HG03457 (cell line): ENCODE measurements around the gene FYCO1.

Experiments used
- ATAC-seq: cut with Tn5 transposase; IDR thresholded peaks from one replicate; pipeline ENCODE4 v1.9.1; 2021; ENCODE audit warnings: moderate number of reproducible peaks; ENCODE audit not compliant: unreplicated experiment

FYCO1 gene

DNA sequence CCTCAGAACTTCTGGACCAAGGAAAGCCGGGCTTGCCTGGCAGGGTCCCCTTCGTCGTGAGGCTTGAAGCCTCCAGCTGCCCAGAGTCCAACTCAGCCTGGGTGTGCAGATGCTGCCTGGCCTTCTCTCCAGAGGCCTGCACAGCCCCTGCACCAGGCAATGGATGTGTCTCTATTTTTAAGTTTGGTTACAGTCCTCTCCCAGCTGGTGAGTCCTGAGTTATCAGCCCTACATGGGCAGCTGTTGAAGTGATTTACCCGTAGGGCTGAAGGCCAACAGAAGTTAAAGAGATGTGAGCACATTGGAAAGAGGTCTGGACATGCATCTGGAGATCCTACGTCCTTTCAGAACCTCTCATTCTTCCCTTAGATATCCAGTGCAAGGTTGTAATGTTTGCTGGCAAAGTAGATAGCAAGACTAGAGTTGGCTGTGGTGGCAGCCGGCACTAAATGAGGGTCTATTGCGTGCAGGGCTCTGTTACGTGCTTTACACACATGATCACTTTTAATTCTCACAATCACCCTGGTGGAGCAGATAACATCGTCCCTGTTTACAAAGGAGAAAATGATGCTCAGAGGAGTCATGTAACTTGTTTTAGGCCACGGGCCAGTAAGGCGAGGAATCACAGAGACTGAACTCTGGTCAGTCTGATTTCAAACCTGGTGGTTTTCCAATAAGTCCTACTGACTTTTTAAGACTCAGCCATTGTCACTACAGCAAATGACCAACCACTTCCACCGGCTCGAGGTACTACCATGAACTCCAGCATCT lies 9.9 kb downstream of the FYCO1 start:
- ATAC-seq: no peak

- no peak for ATAC-seq
These were observed 11.0 kb downstream of the FYCO1 start for GRCh38 chr3:45984331-45985312.

- ATAC-seq: no peak
These were observed 11.9 kb downstream of the FYCO1 start for GRCh38 chr3:45983770-45984169.

GRCh38 chr3:45981346-45982074 lies 14.1 kb downstream of the FYCO1 start:
- ATAC-seq: no peak

GRCh38 chr3:45980819-45981218 lies 14.8 kb downstream of the FYCO1 start:
- no peak for ATAC-seq

DNA sequence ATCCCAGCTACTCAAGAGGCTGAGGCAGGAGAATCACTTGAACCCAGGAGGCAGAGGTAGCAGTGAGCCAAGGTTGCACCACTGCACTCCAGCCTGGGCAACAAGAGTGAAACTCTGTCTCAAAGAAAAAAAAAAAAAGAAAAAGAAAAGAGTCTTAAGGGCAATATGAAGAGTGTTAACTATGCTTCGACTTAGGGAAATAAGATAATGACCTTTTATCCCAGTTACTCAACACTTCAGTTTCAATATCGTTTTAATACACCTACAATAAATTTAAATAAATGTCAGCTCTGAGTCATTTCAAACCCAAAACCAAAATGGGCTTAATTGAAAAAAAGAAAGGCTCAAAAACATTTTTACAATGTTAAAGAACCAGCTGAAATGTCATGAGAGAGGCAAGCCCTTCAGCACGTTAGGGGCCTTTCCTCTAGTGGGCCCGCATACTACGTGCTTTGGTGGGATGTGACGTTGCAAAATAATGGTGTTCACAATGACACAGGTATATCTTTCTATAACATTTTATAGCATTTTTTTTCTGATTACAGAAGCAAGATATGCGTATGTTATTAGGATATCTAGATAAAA lies 15.3 kb downstream of the FYCO1 start:
- ATAC-seq: no peak

DNA sequence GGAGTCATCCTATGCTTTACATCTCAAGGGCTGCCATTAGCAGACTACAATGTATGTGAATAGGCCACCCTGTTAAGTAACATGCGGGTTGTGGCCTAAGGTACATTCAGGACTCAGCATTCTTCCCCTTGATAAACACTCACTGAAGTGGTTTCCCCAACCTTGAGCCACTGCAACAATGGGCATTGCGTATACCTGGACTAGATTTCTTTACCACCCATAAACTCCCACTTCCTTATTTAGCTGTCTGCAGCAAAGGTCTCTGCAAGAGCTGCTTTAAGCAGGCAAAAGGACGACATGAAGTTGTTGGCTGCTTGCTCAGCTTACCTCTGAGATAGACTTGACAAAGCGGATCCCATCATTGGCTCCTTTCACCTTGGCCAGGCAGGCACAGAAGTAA lies 16.2 kb downstream of the FYCO1 start:
- no peak for ATAC-seq

GRCh38 chr3:45978006-45978761 lies 17.4 kb downstream of the FYCO1 start:
- ATAC-seq: no peak

DNA sequence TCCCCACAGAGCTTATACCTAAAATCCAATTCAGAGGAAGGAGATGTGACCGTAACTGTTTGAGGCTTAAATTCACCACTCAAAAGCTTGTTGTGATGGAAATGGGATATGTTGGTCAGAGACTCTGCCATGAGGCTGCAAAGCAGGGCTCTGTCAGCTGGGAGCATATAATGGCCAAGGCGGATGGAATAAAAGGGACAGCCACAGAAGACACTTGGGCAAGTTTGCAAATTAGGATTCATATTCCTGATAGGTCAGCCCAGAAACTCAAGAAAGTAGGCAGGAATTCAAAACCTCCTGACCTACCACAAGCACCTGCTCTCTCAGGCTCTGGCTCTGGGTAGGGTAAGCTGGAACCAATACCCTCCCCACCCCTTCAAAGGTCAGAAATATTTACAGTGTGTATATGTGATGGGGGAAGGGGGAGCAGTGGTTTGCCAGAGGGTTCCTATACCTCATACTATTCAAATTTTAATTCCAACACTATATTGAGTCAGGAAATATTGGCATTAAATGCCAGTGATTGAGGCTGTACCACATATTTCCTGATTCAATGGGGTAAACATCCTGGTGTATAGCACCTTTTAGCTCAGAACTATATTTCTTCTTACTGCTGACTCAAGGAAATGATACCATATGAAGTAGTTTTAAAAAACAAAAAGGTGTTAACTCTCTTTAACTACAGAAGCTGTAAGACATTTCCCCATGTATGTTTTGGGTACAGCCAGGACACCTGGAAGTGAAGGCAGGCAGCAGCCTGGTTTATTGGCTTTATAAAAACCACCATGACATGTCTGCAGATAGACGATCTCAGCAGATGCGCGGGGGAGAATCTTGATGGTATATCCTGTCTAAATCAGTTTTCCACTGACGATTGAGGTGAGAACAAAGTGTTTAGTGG lies 19.2 kb downstream of the FYCO1 start:
- ATAC-seq: no peak

DNA sequence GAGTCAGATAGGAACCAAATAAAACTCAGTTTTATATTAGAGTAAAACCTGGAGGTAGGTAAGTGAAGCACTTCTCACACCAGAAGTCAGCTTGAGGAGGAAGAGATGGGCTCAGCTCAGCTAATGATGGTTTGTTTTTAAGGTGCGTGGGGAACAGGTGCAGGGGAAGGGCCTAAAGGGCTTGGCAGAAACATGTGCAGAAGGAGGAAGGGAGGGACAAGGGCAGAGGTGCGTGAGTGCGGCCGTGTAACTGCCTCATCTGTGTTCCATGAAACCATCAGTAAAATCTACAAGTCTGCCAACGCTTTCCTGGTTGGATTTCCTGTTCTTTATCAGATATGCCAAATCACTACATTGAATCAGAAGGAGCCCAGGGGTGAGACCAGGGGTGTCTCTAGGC lies 19.9 kb downstream of the FYCO1 start:
- ATAC-seq: no peak

- ATAC-seq: no peak
These were observed 20.9 kb downstream of the FYCO1 start for GRCh38 chr3:45974686-45975085.

GRCh38 chr3:45972534-45973402 lies 22.9 kb downstream of the FYCO1 start:
- ATAC-seq: no peak

GRCh38 chr3:45969953-45970352 lies 25.7 kb downstream of the FYCO1 start:
- no peak for ATAC-seq

GRCh38 chr3:45969116-45969515 lies 26.5 kb downstream of the FYCO1 start:
- no peak for ATAC-seq

DNA sequence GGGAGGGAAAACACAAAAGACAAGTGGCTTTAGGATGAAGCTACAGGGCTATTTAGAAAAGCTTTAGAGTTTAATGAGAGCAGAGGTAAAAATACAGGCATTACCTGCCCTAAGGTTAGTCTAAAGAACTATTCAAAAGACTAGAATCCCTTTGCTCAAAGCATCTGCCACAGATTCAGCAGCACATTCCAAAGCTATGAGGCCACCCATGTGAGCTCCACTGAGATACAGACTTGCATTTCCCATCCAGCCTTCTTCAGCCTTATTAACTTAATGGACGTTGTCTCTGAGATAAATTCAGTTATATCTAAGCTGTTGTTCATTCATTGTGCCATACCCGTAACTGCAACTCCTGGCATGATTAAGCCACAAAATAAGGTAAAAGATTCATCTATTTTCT lies 26.9 kb downstream of the FYCO1 start:
- no peak for ATAC-seq

DNA sequence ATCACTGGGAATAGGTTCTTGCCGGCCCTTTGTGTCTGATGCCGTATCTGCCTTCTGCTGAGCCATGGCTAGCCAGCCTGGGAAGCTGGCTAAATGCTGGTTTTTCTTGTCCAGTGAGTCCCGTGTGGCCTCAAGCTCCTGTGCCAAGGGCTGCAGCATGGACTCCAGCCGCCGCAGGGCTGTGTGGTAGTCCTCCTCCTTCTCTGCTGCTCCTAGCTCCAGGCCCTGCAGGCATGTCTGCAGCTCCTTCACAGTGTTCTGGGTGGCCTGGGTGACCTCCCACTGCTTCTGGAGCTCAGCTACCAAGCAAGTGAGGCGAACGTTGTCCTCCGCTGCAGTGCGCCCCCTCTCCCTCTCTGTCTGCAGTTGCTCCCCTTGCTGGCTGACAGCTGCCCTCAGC lies 27.5 kb downstream of the FYCO1 start:
- ATAC-seq: no peak

DNA sequence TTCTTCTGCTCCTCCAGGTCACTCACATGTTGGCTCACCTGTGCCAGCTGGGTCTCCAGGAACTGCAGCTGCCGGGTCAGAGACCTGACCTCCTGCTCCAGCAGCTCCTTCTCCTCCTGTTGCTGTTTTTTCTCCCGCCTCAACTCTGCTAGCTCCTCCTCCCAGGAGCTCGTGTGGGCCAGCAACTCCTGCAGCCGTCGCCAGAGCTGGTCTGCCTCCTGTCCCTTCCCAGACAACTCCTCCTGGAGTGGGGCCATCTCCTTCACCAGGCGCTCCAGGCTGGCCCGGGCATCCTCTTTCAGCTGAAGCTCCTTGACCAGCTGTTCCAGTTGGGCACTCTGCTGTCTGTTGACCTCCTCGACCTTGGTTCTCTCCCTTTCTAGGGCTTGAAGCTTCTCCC lies 27.9 kb downstream of the FYCO1 start:
- ATAC-seq: no peak

DNA sequence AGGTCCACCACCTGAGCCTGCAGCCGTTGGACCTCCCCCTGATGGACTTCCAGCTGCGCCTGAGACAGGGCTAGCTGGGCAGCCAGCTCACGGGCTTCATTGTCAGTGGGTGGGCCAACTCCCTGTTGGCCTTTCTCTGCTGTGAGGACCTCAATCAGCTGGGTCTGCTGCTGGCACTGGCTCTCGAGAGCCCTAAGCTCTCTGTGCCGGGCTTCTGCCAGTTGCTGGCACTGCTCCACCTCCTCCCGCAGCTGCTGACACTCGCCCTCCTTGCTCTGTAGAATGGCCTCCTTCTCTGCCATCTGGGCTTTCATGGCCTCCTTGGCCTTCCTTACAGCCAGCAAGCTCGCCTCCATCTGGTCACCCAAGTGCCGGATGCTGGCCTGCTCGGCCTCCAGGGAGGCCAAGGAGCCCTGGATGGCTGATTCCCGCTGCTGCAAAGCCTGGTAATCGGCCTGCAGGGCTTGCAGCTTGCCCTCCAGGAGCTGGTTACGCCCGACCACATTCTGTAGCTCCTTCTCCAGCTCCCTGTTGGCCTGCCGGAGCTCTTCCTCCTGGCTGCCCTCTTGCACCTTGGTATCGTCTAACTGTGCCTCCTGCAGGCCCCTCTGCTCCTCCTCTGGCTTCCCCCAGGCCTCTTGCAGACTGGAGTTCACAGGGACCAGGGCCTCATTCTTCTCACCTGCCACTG lies 28.5 kb downstream of the FYCO1 start:
- ATAC-seq: no peak
